Gastroesophageal sphincter (tissue), 4 donors: ENCODE data around the gene LIMS1. TPM values are rescaled to one million over a fixed set of nuclear protein-coding genes. Genes with fewer than 3 reads are reported as not detected.

Experiments used
- ATAC-seq: fragments of 150-250 bp; one replicate; pipeline ENCODE4 v1.9.1; 2016; ENCODE audit warnings: mild to moderate bottlenecking, moderate library complexity
- H3K27ac ChIP-seq, 4 donors: fragments of 200-600 bp; sonication (generic) in 3 of 4; 1 replicate in 3 of 4; 2 replicates in 1 of 4; pipeline ENCODE4 v1.5.1; 2016 to 2019
- H3K27me3 ChIP-seq: fragments of 200-600 bp; sonication (generic); one replicate; pipeline ENCODE4 v1.5.1; 2019
- H3K36me3 ChIP-seq, 2 donors: fragments of 200-600 bp; sonication (generic); one replicate each; pipeline ENCODE4 v1.5.1; 2019; ENCODE audit warnings: control low read depth in 1 of 2
- H3K4me1 ChIP-seq, 3 donors: fragments of 200-600 bp; sonication (generic); 1 replicate in 2 of 3; 2 replicates in 1 of 3; pipeline ENCODE4 v1.5.1; 2016 to 2019; ENCODE audit warnings: control low read depth in 2 of 3
- H3K4me3 ChIP-seq, 2 donors: fragments of 200-600 bp; sonication (generic); one replicate each; pipeline ENCODE4 v1.5.1; 2019; ENCODE audit warnings: mild to moderate bottlenecking in 1 of 2, moderate library complexity in 1 of 2
- H3K9me3 ChIP-seq, 3 donors: fragments of 200-600 bp; sonication (generic); one replicate each; pipeline ENCODE4 v1.5.1; 2017 to 2019; ENCODE audit warnings: control low read depth in 2 of 3
- CTCF ChIP-seq, 4 experiments: fragments of 200-600 bp in 2 of 4; fragments of 450-650 bp in 2 of 4; sonication (generic) in 1 of 4; IDR thresholded peaks; one replicate each; pipeline ENCODE4 v1.5.1; 2017 to 2019; ENCODE audit warnings: antibody characterized with exemption in 4 of 4, mild to moderate bottlenecking in 2 of 4, moderate library complexity in 2 of 4
- EP300 ChIP-seq: sonication (generic); formaldehyde crosslinking; IDR thresholded peaks from one replicate; pipeline ENCODE4 v1.6.1; 2017; ENCODE audit warnings: antibody characterized with exemption, mild to moderate bottlenecking
- POLR2A ChIP-seq, 2 donors: fragments of 450-650 bp; IDR thresholded peaks; one replicate each; pipeline ENCODE4 v1.6.1; 2017; ENCODE audit warnings: antibody characterized with exemption in 2 of 2, mild to moderate bottlenecking in 2 of 2, moderate library complexity in 1 of 2
- POLR2AphosphoS5 ChIP-seq: sonication (generic); formaldehyde crosslinking; IDR thresholded peaks from one replicate; pipeline ENCODE4 v1.6.1; 2017; ENCODE audit warnings: antibody characterized with exemption
- WGBS, 2 donors: methylation state at CpG; one replicate each; pipeline ENCODE4 v1.1.5; 2018; ENCODE audit warnings: low coverage in 1 of 2; 5-methylcytosine and 5-hydroxymethylcytosine counted together
- total RNA-seq, 4 donors: library from RNA; depleted of rRNA; stranded (reverse); fragments of >200 nt; gene quantifications; one replicate each; pipeline ENCODE4 v1.1.0, GENCODE V29; 2016

The LIMS1 gene
- total RNA-seq, 4 donors from 2014 or later: 79.6 to 119 (median 116) TPM

GRCh38 chr2:108538000-108538625 lies 3.8 kb downstream of the LIMS1 start:
- no peaks in the 10 kb centered on the region for H3K9me3 ChIP-seq
- H3K4me1 ChIP-seq: peaks cover 0 to 75% (median 6%) of the 10 kb centered on the region in 3 donors
- 48 to 70% methylated on average over 2 to 4 of the region's 5 CpGs for WGBS, 2 donors
- TF ChIP-seq POLR2A (IDR thresholded peaks at IDR 0.05) (no peak), CTCF (IDR thresholded peaks at IDR 0.05) (no peak), POLR2AphosphoS5 (no peak), EP300 (no peak)
- no peak overlapping the region for H3K4me3 ChIP-seq
- ATAC-seq: no peak
- no peak overlapping the region for H3K27ac ChIP-seq
- no peaks in the 10 kb centered on the region for H3K36me3 ChIP-seq
- no peaks in the 10 kb centered on the region for H3K27me3 ChIP-seq

GRCh38 chr2:108541451-108541850 lies 7.2 kb downstream of the LIMS1 start:
- Histone ChIP-seq H3K36me3 (no peaks in the 10 kb centered on the region), H3K9me3 (no peaks in the 10 kb centered on the region), H3K4me3 (no peak overlapping the region), H3K27me3 (no peaks in the 10 kb centered on the region), H3K4me1 (peaks cover 0 to 62% (median 3%) of the 10 kb centered on the region in 3 donors), H3K27ac (peak overlapping the region in 1 of 4 donors; percentile 51)
- 60 to 78% methylated on average over 3 to 4 of the region's 4 CpGs for WGBS, 2 donors
- TF ChIP-seq CTCF (IDR thresholded peaks at IDR 0.05) (no peak), POLR2A (IDR thresholded peaks at IDR 0.05) (no peak), EP300 (no peak), POLR2AphosphoS5 (no peak)
- ATAC-seq: no peak

- no peaks in the 10 kb centered on the region for H3K9me3 ChIP-seq
- peak; percentile 28 for ATAC-seq
- WGBS, 2 donors: 22 to 23% methylated on average over 3 to 4 of the region's 4 CpGs
- H3K36me3 ChIP-seq: no peaks in the 10 kb centered on the region
- peaks cover 0 to 58% (median 0%) of the 10 kb centered on the region in 3 donors for H3K4me1 ChIP-seq
- H3K27ac ChIP-seq: peak overlapping the region in 1 of 4 donors; percentile 51
- no peaks in the 10 kb centered on the region for H3K27me3 ChIP-seq
- no peak overlapping the region for H3K4me3 ChIP-seq
- TF ChIP-seq POLR2AphosphoS5 (no peak), POLR2A (IDR thresholded peaks at IDR 0.05) (no peak), CTCF (IDR thresholded peaks at IDR 0.05) (no peak), EP300 (no peak)
These were observed 7.8 kb downstream of the LIMS1 start for GRCh38 chr2:108542071-108542470.

GRCh38 chr2:108547606-108548005 lies 13.3 kb downstream of the LIMS1 start:
- H3K36me3 ChIP-seq: no peaks in the 10 kb centered on the region
- no peak overlapping the region for H3K4me3 ChIP-seq
- H3K4me1 ChIP-seq: peaks cover 4 to 41% (median 6%) of the 10 kb centered on the region in 3 donors
- no peak for TF ChIP-seq CTCF (IDR thresholded peaks at IDR 0.05)
- TF ChIP-seq POLR2AphosphoS5: no peak
- no peak for TF ChIP-seq POLR2A (IDR thresholded peaks at IDR 0.05)
- no peak for TF ChIP-seq EP300
- 41 to 53% methylated on average over 4 to 5 of the region's 5 CpGs for WGBS, 2 donors
- H3K27me3 ChIP-seq: no peaks in the 10 kb centered on the region
- no peak for ATAC-seq
- H3K27ac ChIP-seq: peak overlapping the region in 1 of 4 donors; percentile 9
- H3K9me3 ChIP-seq: no peaks in the 10 kb centered on the region
